Kasumi-1 (cell line): ENCODE data around the gene SSH3.

Experiments
- DNase-seq, 2 experiments: peaks; one replicate each; lab custom pipeline; 2025; lab: John Stamatoyannopoulos, UW

The SSH3 gene

DNA sequence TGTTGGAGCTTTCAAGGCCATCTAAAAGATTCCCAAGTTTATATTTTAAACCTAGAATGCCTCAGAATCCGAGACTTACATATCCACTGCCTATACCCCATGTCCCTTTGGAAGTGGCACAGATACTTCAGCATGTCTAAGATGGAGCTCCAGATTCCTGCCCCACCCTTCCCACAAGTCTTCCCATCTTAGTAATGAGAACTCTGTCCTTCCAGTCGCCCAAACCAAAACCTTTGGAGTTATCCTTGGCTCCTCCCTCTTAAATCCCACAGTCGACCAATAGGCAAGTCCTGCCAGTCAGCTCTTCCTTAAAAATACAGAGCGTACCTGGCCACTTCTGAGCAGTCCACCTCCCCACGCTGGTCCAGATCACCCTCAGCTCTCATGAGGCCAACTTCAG is 45.7 kb downstream of the SSH3 start:
- no peak for DNase-seq

DNA sequence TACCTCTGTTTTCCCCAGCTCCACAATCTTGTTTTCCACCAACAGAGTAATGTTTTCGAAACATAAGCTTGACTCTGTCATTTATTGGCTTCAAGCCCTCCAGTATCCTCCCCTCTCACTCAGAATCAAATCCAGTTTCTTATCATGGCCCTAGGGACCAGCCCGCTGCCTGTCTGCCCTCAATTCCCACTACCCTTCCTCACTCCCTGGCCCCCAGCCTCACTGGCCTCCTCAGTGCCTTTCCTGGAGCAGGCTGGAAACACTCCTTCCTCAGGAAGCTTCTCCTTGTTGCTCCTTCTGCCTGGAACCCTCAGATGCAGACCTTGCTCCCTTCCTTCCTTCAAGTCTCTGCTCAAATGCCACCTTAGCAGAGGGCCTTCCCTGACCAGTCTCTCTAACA is 46.1 kb downstream of the SSH3 start:
- no peak for DNase-seq

DNA sequence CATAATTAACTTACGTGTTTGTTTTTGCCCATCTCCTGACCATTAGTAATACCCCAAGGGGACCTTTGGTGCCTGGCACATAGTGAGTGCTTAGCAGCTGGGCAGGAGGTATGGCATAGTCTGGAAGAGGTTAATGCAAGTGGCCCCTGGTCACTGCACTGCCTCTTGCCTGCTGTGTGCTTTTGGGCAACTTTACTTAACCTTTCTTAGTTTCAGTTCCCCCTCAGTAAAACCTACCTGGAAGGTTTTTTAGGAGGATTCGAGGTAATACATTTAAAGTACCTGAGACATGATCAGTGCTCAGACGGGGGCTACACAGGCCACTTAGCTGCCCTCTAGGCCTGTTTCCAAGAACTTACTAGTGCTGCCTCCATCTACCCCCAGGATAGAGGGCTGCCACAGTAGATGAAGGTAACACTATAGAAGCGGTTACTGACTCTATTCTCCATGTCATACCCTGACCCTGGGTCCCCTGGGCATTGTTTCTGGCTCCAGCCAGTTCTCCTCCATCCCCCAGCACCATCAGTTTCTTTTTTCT is 46.7 kb downstream of the SSH3 start:
- no peak for DNase-seq

DNA sequence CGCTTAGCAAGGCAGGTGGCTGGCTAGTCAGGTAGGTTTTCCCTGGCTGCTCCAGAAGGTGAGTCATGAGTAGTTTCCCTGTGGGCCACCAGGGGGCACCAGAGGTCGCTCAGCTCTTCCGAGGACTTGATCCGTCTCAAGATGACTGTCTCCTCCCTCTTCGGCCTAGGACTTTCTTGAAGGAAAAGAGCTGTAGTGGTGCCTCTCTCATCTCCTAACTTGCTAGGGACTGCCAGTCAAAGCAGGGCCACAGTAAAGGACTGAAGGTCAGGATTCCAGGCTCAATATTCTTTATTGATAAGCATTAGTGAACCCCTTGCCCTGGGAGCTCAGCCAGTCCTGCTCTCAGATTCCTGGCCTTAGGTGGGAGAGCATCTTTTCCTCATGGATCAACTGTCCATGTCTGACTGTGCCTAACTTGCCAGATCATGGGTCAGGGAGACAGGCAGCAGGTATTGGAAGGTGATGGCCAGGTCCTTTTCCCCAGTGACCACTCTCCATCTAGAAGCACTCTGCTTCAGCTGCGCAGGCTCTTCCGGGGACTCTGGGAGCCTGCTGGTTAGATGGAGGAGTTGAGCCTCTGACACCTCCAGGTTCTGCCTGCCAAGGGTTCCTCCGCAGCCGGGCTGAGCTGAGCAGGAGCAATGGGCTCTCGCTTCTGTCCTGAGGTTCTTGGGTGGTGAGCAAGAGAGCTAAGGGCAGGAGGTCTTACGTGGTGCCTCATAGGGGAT is 48.1 kb downstream of the SSH3 start:
- DNase-seq: peak; percentile 68 to 89

DNA sequence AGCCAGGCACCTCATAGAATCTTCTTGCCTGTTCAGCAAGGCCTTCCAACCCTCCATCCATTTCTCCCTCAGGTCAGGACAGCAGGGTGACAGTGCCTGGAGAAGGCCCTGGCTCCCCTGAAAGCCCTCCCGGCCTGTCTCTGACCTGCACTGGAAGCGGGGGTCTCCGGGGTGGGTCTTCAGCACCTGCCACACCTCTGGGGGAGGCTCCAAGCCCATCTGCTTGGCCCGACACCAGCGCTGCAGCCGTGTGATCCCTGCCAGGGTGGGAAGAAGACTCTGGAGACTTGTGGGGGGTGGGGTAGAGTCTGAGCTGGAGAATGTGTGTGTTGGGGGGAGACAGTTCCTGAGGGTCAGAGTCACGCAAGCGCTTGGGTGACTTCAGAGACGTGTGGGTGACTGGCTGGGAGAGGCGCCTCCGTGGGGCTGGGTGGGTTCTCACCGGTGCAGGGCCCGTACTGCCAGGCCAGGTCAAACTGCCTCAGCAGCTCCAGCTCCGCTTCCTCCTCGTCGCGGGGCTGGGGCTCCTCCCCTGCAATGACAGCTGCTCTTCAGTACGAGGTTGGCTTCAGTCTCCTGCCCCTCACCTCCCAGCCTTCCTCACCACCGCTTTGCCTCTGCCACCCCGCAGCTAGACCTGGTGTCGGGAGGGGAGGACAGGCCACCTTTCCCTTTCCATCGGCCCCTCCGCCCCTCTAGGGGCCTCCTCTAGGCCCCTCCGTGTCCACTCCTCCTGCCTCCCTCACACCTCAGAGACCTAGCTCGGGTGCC is 49.4 kb downstream of the SSH3 start:
- DNase-seq: peak; percentile 45 to 63

DNA sequence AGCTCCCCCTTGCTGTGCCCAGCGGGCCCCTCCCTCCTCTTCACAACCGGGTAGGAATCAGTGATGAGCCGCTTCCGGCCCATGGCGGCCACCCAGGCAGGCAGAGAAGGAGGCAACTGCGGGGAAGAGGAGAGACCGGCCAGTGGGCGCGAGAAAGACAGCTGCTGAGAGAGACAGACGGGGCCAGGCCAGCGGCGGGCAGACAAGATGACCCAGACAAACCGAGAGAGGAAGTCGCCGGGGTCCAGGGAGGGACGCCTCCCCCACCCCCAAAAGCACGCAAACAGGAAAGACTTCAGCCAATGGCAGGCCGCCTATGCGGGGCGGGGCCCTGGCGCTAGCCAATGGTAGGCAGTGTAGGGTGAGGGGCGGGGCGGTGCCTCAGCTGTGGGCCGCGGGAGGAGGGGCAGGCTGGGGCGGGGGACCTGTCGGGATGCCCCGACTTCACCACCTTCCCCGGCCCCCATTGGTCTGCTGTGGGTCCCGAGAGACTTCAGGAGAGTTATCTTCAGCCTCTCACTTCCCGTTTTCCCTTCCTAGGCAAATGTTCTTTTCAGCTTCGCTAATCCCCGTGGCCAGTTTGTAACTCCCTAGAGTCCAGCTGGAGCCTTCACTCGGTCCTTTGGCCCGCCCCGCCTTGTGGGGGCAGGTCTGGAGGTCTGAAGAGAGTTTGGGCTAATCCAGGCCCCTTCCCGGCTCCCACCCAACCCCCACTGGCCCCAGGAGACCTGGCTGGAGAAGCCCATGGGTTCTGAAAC is 50.2 kb downstream of the SSH3 start, which contains the start of gene POLD4:
POLD4 (minus strand) TSS at position 230 of the 758 bp plus-strand sequence; CDS start at position 83, 147 bp downstream.
- DNase-seq: peak; percentile 92 to 95

DNA sequence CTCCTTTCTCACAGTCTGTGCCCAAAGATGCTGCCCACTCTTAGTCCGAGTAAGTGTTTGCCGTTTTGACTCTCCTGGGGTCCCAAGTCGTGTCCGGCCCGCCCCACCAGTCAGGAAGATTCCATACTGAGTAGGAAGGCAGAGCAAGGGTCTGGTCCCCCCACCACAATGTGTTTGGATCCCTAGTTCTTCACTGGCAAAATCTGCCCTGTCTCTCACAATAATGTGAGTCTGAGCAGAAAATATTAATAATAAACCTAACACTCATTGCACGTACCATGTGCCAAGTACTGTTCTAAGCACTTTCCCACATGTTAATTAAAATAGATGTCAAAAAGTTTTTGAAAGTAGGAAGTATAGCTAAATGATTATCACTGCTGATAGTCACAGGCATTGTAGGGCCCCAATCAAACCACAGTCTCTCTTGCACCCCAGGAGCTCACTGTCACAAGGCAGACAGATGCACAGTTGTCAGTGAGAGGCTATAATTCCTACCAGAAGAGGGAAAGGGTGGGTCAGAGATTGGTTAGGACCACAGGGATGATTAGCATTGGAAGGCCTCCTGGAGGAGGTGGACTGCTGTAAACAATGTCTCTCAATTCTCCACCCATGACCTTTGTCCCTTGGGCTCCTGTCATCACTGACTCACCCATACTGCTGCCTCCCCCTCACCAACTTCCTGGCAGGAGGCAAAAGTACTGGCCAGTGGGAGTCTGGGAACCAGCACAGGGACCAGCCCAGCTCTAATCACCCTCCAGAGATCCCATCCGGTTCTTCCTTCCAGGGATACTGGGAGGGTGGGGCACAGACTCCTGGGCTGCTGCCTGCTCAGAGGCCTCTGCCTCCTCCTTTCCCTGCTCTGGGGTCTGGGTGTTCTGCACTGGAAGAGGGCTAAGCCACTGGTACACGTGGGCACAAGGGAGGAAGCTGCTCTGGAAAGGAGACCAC is 51.0 kb downstream of the SSH3 start:
- DNase-seq: no peak

DNA sequence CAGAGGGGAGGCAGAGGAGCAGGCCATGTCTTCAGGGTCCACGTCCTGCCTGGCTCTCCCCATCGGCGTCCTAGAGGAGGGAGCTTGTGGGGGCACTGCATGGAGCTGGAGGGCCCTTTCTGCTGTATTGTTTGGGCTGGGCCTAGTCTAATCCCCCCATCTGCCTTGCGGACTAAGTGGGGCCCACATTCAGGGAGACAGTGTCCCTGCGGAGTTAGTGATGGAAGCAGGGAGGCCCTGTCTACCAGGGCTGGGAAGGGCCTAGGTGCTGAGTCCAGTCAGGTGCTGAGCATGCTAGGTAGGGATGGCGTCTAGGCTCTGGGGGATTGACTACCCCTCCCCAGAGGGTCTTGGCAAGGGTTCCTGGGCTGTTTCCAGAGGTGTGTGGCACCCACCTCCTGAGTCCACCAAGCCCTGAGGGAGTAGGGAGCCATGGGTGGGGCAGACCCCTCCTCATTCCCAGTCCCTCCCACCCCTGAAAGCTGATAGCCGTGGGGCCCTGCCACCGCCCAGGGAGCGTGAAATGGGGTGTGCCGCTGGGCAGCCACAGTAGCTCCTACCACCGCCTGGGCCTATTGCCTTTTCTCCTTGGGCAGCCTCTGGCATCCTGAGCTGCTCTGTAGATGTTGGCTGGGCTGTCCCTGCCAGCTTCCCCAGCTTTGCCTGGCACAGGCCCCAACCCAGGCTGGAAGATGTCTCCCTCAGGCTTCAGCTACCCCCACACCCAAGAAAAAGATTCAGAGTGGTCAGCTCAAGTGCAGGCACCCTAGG is 51.9 kb downstream of the SSH3 start:
- no peak for DNase-seq

DNA sequence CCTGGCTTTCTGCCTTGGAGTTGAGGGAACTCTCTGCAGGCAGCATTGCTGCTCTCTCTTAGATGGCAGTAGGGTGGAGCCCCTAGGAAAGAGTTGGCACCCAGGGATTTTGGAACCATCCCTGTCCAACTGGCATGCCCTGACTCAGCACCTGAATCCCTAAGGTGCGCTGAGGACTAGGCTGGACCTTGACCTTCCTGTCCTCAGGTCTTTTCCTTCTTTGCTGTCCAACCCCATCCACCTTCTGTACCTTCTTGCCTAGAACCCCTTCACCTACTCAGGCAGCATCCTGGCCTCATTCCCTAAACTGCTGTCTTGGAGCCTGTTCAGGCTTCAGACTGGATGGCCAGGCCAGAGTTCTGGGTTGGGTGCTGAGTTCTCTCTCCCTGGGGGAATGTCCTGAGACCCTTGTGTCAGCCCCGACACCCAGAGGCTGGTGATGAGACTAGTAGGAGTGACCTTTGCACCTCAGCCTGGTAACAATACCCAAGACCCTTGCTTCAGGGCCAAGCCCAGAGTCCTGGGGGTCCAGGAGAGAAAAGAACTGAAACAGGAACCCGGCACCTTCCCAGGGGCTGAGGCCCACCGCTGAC is 52.6 kb downstream of the SSH3 start:
- no peak for DNase-seq

DNA sequence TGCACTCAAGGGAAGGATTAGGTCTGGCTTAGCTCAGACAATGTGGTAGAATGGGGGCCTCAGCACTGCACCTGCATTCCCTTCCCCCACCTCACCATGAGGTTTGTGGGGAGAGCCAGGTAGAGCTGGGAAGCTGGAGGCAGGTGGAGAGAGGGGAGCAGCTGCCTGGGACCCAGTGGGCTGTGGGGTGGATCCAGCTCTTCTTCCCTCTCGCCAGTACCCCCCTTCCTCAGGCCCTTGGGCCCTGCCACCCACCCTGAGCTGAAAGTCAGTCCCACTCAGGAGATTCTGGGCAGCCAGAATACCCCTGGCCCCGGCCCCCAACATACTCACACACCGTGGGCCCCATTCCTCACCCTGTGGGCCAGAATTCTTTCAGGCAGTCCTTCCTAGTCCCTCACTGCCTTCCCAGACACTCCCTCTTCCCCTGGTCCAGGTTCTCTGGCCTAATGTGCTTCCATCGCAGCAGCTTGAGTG is 53.1 kb downstream of the SSH3 start:
- no peak for DNase-seq

DNA sequence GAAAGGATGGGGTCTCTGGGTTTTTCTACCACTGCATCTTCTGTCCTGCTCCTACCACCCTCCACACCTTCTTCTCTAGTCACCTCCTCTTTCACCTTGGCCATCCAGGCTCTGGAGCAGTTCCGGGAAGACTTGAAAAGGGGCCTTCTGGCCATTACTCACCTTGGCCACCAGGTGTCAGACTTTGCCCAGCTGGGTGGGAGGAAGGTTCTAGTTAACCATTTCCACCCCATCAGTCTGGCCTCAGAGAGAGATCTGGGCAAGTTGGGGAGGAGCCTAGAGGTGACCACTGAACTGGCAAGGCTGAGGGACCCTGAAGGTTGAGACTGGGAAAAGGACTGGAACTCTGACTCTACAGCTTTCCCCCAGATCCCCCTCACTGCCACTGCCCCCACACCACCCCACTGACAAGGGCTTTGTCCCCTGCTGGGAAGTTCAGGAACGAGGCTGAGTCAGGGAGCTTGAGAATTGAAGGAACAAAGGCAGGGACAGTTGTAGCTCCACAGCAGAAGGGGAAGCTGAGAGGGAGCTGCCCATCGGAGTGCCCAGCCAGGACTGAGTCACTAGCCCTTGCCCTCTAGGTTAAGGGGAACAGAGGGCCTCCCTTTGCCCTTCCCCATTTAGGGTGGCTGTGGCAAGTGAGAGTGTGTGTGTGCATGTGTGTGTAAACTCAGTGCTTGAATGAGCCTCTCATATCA is 53.7 kb downstream of the SSH3 start:
- DNase-seq: peak; percentile 75 to 85

DNA sequence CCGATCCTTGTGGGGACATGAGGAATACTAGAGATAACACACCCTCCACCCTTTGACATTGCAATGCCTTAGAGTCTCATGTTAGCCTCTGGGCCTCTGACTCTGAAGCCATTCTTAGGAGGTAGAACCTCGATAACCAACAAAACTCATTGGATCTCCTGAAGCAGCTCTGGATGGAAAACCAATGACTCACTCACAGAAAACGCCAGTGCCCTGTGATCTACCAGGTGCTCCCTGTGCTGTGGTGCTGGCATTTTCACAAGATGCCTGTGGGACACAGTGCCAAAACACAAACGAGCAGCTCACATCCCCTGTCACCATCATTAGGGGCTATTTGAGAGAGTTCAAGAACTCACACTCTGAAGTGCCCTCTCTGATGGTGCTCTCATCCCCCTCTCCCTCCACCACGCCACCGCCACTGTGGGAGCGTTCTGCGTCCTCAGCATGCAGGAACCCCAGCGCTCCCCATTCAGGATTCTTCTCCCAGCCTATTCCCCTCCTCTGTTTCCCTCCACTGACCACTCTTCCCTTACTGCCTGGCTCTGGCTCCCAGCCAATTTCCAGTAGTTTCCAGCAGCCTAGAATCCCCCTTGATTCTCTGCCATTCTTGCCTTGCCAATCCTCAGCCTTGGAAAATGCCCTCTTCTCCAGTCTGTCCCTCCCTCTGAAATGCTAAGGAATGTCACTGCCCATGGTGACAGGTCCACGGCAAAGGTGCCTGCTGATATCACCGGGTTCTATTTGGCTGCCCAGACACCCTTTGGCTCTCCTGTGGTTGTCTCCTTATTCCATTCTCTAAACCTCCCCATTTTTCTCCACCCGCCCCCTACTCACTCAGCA is 54.7 kb downstream of the SSH3 start:
- DNase-seq: no peak
